Measurements from ENCODE around the gene GHRHR.

The GHRHR gene

DNA sequence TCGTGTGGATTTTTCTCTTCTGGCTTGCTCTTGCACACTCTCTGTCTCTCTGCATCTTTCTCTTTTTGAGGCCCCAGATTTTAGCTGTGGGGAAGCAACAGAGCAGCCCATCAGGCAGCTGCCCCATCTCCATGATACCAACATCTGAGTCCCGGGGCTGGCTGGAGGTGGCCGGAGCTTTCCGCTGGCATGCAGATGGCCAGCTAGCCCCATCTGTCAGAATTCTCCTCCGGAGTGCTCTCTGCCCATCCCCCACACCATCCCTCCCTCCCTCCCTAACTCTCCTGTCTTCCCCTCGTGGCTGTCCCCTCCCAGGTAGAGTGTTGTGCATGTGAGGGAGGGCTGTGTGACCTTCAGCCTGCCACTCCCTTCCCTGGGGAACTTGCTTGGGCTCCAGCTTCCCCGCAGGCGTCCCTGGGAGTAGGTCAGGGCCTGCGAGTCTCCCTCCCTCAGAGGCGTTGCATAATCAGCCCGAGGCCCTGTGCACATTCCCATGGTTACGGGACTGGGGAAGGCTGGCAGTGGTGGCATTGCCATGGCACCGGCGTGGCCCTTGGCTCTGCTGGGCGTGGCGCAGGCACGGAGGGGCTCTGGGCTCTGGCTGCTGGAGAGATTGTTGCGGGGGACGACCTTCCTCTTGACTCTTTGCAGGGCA is 24.7 kb downstream of the GHRHR start:
- TF ChIP-seq, protein P1, sequence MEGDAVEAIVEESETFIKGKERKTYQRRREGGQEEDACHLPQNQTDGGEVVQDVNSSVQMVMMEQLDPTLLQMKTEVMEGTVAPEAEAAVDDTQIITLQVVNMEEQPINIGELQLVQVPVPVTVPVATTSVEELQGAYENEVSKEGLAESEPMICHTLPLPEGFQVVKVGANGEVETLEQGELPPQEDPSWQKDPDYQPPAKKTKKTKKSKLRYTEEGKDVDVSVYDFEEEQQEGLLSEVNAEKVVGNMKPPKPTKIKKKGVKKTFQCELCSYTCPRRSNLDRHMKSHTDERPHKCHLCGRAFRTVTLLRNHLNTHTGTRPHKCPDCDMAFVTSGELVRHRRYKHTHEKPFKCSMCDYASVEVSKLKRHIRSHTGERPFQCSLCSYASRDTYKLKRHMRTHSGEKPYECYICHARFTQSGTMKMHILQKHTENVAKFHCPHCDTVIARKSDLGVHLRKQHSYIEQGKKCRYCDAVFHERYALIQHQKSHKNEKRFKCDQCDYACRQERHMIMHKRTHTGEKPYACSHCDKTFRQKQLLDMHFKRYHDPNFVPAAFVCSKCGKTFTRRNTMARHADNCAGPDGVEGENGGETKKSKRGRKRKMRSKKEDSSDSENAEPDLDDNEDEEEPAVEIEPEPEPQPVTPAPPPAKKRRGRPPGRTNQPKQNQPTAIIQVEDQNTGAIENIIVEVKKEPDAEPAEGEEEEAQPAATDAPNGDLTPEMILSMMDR (IDR thresholded peaks at IDR 0.05; ENCODE audit: insufficient read depth, low read depth, low read length, missing control alignments): no peak
- H3K4me3 ChIP-seq (ENCODE audit: low read length): no peak overlapping the region
- peak; percentile 31 for DNase-seq (ENCODE audit: low read depth)

DNA sequence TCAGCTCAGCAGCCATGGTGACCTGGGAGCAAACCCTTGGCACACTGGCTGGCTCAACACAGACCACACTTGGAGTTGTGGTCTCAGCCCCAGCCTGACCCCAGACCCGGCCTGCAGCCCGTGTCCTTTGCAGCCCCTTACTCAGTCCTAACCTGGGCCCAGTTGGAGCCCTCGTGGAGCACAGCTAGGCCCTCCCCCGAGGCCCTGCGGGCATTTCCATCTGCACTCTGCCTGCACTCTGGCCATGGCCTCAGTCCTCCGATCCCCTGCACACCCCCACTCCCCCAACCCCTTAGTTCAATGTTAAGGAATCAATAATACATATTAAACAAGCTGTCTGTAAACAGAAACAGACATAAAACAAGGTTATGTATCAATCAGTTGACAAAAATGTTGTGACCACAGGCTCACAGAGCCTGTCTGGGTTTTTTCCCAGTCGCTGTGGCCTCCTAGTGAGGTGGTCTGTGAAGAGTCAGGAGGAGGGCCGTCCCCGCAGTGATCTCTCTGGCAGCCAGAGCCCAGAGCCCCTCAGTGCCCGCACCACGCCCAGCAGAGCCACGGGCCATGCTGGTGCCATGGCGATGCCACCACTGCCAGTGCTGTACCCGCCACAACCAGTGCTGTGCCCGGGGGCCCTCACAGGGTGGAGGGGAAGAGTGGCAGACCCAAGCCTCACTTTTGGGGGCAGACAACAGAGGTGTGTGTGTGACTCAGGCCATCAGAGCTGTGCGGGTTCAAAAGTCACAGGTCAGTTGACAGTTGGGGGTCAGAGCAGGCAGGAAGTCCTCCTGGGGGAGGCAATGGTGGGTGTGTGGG is 25.5 kb downstream of the GHRHR start:
- TF ChIP-seq, protein P1 (IDR thresholded peaks at IDR 0.05; ENCODE audit: insufficient read depth, low read depth, low read length, missing control alignments): no peak
- no peak for DNase-seq (ENCODE audit: low read depth)
- H3K4me3 ChIP-seq (ENCODE audit: low read length): no peak overlapping the region

DNA sequence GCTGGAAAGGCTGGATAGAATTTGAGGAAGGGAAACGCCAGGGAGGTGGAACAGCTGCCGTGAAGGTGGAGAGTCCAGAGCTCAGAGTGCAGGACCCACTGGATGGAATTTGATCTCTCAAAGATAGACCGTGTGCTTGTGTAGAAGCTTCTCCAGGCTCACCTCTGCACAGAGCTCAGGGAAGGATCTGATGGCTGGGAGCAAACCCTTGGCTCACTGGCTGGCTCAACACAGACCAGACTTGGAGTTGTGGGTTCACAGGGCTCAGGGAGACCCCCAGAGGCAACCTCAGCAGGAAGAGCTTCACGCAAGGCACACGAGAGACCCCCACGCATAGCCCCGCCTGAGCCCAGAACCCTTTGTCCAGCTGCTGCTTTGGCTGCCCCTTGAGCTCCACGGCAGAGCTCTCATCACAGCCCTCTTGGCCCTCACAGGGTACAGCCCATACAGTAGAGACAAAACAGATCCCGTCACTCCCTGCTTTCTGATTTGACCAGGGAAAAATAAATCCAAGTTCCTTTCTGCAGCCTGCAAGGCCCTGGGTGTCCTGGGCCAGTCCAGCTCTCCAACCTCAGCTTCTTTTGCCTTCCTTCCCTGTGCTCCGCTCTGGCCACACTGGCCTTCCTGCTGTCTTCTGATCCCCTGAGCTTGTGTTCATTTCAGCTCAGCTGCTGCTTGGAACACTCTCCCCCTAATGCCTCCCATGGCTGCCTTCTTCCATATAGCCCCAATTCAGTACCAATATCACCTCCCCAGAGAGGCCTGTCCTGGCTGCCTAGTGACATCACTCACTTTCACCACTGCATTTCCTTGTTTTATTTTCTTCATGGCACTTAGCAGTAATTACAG is 26.3 kb downstream of the GHRHR start:
- DNase-seq (ENCODE audit: low read depth): no peak
- no peak overlapping the region for H3K4me3 ChIP-seq (ENCODE audit: low read length)
- TF ChIP-seq, protein P1 (IDR thresholded peaks at IDR 0.05; ENCODE audit: insufficient read depth, low read depth, low read length, missing control alignments): no peak

DNA sequence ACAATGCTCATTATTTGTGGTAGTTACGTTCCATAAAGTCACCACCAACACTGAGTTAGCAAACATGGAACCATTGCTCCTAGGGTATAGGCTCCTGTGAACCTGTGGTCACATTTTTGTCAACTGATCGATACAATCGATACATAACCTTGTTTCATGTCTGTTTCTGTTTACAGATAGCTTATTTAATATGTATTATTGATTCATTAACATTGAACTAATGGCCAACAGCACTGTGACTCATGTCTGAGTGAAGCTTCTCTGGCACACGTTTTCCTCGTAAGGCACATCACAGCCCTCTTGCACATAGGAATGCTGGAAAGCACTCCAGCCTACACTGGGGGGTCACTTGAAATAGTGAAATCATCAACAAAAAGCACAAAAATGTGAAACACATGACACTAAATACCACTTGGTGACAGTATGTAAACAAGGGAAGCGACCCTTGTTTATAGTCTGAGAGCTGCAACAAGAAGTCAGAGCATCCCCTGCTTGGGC is 27.0 kb downstream of the GHRHR start:
- TF ChIP-seq, protein P1 (IDR thresholded peaks at IDR 0.05; ENCODE audit: insufficient read depth, low read depth, low read length, missing control alignments): no peak
- no peak overlapping the region for H3K4me3 ChIP-seq (ENCODE audit: low read length)
- no peak for DNase-seq (ENCODE audit: low read depth)

DNA sequence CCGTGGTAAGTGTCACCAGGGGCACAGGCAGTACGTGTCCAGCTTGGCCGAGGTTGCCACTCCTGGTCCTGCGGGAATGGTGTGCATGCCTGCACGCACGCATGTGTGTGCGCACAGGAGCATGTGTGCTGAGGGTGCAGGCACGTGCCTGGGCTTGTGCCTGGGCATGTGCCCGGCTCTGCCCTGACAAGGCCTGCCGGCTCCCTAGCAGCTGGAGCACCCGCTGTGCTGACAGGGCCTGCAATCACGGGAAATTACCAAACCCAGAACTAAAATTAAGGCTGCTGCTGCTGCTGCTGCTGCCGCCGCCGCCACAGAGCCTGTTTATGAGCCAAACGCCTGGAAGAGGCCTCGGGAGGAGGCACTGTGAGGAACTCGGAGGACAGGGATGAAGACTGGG is 28.7 kb downstream of the GHRHR start:
- peak; percentile 71 for DNase-seq (ENCODE audit: low read depth)
- TF ChIP-seq, protein P1 (IDR thresholded peaks at IDR 0.05; ENCODE audit: insufficient read depth, low read depth, low read length, missing control alignments): no peak
- H3K4me3 ChIP-seq (ENCODE audit: low read length): no peak overlapping the region

- TF ChIP-seq, protein P1 (IDR thresholded peaks at IDR 0.05; ENCODE audit: insufficient read depth, low read depth, low read length, missing control alignments): no peak
- H3K4me3 ChIP-seq (ENCODE audit: low read length): no peak overlapping the region
- no peak for DNase-seq (ENCODE audit: low read depth)
Measured at GRCh38 chr7:30994206-30995100, 30.7 kb downstream of the GHRHR start.

All from epithelial cell of esophagus (primary cell).